Measurements from ENCODE around the gene GFER.
"Not testable (repeated sequence)": the region's sequence is repeated elsewhere in the genome, so short reads cannot be mapped to it uniquely, and the experiment has no call there.

The GFER gene

DNA sequence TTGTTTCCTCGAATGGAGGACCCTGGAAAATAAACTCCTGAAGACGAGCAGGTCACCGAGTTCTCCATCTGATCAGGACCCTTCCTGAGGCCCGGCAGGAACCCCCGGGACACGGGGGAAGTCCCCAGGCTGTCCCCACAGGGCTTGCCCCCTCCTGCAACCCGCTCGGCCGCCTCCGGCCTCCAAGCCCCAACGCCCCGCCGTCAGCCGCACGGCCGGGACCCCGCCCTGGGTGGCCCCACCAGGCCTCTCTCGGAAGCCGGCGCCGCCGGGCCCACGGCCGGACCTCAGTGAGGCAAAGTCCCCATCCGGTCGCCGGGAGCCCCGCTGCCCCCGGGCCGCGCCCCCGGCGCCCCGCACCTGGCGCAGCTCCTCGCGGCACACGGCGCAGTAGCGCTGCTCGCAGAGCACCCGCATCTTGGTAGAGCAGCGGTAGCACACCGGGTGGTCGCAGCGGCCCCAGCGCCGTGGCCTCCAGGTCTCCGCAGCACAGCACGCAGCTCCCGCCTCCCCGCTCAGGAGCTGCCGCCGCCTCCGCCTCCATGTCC, 25.2 kb downstream of the GFER start:
- ATAC-seq: peak; percentile 2; the same call in 2 of the 3 replicates
- TF ChIP-seq ZC3H10 (CRISPR knock-in tag; IDR thresholded peaks at IDR 0.05): no peak

- peak; percentile 93 for ATAC-seq
- TF ChIP-seq ZFP3 (CRISPR knock-in tag; IDR thresholded peaks at IDR 0.05) (peak; percentile 33; the same call in 1 of the 2 replicates), ZNF70 (CRISPR knock-in tag; IDR thresholded peaks at IDR 0.05) (no peak), ZNF8 (CRISPR knock-in tag; IDR thresholded peaks at IDR 0.05) (no peak), SNAI2 (CRISPR knock-in tag; IDR thresholded peaks at IDR 0.05) (peak; percentile 57; the same call in 1 of the 2 replicates), CSDC2 (CRISPR knock-in tag; IDR thresholded peaks at IDR 0.05) (peak; percentile 75; the same call in 1 of the 2 replicates), TSHZ2 (CRISPR knock-in tag; IDR thresholded peaks at IDR 0.05) (peak; percentile 71)
Observed at GRCh38 chr16:2009791-2010510, 26.0 kb downstream of the GFER start, which contains the start of gene ZNF598. TSS of gene ZNF598 (minus strand) at chr16:2009821.

DNA sequence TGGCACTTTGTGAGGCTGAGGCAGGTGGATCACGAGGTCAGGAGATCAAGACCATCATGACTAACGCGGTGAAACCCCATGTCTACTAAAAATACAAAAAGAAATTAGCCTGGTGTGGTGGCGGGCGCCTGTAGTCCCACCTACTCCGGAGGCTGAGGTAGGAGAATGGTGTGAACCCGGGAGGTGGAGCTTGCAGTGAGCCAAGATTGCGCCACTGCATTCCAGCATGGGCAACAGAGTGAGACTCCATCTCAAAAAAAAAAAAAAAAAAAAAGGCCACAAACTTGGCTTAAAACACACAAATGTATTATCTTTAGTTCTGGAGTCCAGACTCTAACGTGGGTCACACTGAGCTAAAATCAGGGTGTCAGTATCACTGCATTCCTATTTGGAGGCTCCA, 27.7 kb downstream of the GFER start:
- not testable (repeated sequence) for ATAC-seq

GRCh38 chr16:2013527-2013926, 29.5 kb downstream of the GFER start:
- ATAC-seq: no peak
- TF ChIP-seq POU6F1 (CRISPR knock-in tag; IDR thresholded peaks at IDR 0.05; ENCODE audit: borderline replicate concordance, low read depth) (no peak), OSR1 (CRISPR knock-in tag; IDR thresholded peaks at IDR 0.05) (no peak), CSDC2 (CRISPR knock-in tag; IDR thresholded peaks at IDR 0.05) (no peak), TCF4 (CRISPR knock-in tag; IDR thresholded peaks at IDR 0.05; ENCODE audit: borderline replicate concordance) (no peak), TSHZ2 (CRISPR knock-in tag; IDR thresholded peaks at IDR 0.05) (no peak), BACH2 (CRISPR knock-in tag; IDR thresholded peaks at IDR 0.05; ENCODE audit: borderline replicate concordance) (no peak), ZNF565 (CRISPR knock-in tag; conservative IDR thresholded peaks at IDR 0.05; ENCODE audit: low read depth) (no peak), GLIS3 (CRISPR knock-in tag; IDR thresholded peaks at IDR 0.05) (no peak), TOX (CRISPR knock-in tag; IDR thresholded peaks at IDR 0.05; ENCODE audit: borderline replicate concordance) (no peak), ISL1 (CRISPR knock-in tag; IDR thresholded peaks at IDR 0.05) (no peak), ZFP30 (CRISPR knock-in tag; IDR thresholded peaks at IDR 0.05) (no peak), PATZ1 (CRISPR knock-in tag; IDR thresholded peaks at IDR 0.05; ENCODE audit: borderline replicate concordance) (no peak), PPARA (CRISPR knock-in tag; IDR thresholded peaks at IDR 0.05; ENCODE audit: borderline replicate concordance) (no peak)

Measured in SK-N-SH treated with all-trans-retinoic acid at 6 μM for 48 hours (cell line).